HG03439 (cell line): Measurements from ENCODE around the gene SIAE.

Experiments
- ATAC-seq: cut with Tn5 transposase; IDR thresholded peaks from one replicate; pipeline ENCODE4 v1.9.1; 2021; ENCODE audit warnings: mild to moderate bottlenecking, moderate library complexity; ENCODE audit not compliant: unreplicated experiment

SIAE gene, protein sequence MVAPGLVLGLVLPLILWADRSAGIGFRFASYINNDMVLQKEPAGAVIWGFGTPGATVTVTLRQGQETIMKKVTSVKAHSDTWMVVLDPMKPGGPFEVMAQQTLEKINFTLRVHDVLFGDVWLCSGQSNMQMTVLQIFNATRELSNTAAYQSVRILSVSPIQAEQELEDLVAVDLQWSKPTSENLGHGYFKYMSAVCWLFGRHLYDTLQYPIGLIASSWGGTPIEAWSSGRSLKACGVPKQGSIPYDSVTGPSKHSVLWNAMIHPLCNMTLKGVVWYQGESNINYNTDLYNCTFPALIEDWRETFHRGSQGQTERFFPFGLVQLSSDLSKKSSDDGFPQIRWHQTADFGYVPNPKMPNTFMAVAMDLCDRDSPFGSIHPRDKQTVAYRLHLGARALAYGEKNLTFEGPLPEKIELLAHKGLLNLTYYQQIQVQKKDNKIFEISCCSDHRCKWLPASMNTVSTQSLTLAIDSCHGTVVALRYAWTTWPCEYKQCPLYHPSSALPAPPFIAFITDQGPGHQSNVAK

DNA sequence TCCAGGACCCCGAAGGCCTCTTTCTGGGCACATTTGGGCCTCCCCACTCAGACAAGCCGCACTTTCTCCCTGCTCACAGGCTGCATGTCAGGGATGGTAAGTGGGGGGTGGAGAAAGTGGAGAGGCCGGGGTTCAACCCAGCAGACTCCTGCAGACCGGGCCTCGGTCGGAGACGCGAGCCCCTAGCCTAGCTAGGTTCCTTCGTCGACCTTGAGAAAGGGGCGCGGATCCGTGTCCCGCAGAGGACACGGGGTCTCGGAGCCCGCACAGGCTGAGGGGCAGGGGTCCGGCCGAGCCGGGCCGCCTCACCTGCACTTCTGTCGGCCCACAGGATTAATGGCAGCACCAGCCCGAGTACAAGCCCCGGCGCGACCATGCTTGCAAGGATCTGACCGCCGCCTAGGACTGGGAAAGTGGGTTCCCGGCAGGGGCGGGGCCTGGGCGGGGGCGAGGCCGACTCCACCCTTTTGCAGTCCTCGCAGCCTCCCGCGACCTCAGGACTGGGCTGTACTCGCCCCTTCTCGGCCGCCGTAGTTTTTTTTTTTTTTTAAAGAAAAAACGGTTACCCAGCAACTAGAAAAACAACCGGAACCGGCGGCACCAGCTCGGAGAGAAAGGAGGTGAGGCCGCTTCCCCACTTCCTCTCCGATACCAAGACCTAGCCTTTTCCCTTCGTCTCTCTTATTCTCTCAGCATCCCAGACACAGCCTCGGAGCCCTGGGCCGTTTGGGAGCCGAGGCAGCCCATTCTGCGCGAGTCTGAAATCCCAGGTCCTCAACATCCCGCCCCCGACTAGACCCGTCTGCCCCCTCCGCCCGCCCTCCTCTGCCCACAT lies at the start of gene SIAE, which contains the start of gene SPA17:
TSS of gene SIAE (minus strand) at position 407 of the 835 bp plus-strand sequence. CDS start at position 376, 31 bp downstream.
TSS of gene SPA17 (plus strand) at position 572 of the 835 bp plus-strand sequence. CDS start 1,361 bp downstream, outside the sequence.
- ATAC-seq = peak; percentile 90

DNA sequence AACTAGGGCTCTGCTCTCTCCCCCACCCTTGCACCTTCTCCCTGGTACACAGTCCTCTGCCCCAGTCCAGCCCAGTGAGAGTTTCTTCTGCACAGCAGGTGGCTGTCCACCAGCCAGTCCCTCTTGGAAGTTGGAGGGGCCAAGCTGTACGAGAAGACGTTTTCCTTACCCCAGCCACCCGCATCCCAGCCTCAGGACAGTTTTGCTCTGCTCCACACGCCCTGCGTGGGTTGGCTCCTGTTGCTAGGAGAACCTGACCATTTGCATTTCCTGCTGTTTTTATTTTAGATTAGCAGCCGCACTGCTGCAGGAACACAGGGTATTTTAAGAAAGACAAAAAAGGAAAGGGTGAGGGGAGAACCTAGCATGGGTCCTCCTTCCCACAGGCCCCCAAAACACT lies 48.6 kb upstream of the SIAE start:
- no peak for ATAC-seq

GRCh38 chr11:124719534-124719933 lies 46.0 kb upstream of the SIAE start:
- no peak for ATAC-seq

DNA sequence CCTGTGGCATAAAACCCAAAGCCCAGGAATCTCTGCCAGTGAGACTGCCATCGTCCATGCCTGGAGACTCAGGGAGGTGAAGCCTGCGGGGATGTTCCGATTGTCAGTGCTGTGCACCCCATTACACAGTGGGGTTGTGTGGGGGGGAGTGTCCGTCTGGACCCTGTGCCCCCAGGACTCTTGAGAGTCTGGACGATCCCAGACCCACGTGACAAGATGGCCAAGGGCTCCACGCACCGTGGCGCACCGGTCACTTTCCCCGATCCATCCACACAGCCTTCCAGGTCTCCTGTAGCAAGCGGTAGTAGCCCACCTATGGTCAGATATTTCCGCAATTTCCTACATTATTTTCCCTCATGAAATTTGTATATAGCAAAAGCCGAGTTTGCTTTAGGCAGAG lies 45.3 kb upstream of the SIAE start:
- ATAC-seq = no peak

GRCh38 chr11:124717786-124718651 lies 44.5 kb upstream of the SIAE start:
- ATAC-seq = no peak

GRCh38 chr11:124717421-124717785 lies 43.9 kb upstream of the SIAE start:
- no peak for ATAC-seq

GRCh38 chr11:124716591-124716990 lies 43.1 kb upstream of the SIAE start:
- no peak for ATAC-seq

GRCh38 chr11:124712392-124712791 lies 38.9 kb upstream of the SIAE start:
- ATAC-seq = no peak

GRCh38 chr11:124707829-124708228 lies 34.3 kb upstream of the SIAE start:
- no peak for ATAC-seq

DNA sequence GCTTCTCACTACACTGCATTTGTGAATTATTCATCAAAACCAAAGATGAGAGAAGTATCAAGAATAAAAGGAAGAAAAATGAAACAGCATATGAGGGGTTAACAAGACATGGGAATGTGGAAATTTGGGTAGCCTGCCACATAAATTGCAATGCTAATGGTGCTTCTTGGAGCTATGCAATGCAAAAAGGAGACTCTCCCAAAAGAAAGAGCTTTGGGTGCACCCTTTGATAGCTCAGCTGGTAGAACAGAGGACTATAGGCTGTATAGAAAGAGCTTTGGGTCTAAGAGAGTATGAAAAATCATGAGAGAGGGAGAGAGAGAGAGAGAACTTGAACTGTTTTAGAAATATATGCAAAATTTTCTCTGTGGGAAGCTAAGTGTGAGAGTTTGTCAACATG lies 26.5 kb upstream of the SIAE start:
- no peak for ATAC-seq

- ATAC-seq = no peak
Observed at GRCh38 chr11:124699547-124699946, 26.0 kb upstream of the SIAE start.

- ATAC-seq = no peak
Observed at GRCh38 chr11:124693142-124693541, 19.6 kb upstream of the SIAE start.

GRCh38 chr11:124682443-124682842 lies 8.9 kb upstream of the SIAE start:
- ATAC-seq = no peak

DNA sequence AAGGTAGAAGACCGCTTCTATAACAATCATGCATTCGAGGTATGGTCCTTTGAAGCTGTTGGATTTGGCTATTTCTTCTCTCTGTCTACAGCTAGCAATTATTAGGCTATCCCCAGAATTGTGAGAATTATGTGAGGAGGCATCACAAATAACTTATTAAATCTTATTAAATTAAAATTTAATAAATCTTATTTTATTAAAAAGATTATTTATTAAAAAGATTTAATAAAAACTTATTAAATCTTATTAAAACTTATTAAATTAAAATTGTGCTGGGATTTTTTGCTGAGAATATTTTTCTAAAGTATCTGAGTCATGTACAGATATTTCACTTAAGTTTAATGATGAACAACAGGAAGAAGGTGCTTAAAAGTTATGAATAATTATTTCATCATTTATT lies 7.9 kb upstream of the SIAE start:
- ATAC-seq = no peak

GRCh38 chr11:124678416-124678815 lies 4.9 kb upstream of the SIAE start:
- no peak for ATAC-seq

- no peak for ATAC-seq
Observed at GRCh38 chr11:124676386-124676785, 2.8 kb upstream of the SIAE start.

GRCh38 chr11:124674571-124674970 lies 1.0 kb upstream of the SIAE start:
- ATAC-seq = no peak

GRCh38 chr11:124674168-124674517 lies 604 bp upstream of the SIAE start:
- ATAC-seq = no peak

DNA sequence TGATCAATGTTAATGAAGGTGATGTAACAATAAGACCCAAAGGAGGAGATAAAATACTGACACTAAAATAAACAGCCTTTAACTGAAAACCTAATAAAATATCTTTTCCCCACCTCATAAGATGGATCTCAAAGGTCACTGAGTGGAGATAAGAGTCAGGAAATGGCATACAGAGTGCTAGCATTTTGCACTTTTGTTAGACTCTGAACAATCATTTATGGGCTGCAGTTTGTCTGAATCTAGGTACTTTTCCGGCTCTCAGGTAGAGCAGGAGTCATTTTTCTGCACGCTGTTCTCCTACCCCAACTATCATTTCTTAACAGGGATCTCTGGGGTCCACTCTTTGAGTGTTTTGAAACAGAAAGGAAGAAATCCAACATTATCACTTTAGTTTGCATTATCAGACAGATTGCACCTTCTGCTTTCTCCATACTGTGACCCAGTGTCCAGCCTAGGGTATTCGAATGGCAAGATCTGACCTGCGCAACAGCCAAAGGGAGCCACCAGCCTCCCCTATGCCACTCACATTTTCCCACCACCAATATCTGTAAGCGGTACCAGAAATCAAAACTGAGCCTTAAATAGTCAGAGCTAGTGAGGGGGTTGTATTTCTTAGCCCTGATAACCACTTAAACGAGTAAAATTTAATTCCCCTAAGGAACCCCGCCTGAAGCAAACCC lies 863 bp downstream of the SIAE start:
- no peak for ATAC-seq

GRCh38 chr11:124670732-124671131 lies 2.8 kb downstream of the SIAE start:
- ATAC-seq = no peak
